Upper lobe of left lung (tissue), 6 donors: Measurements from ENCODE around the gene CACYBP. TPM values are rescaled to one million over a fixed set of nuclear protein-coding genes. Genes with fewer than 3 reads are reported as not detected.

Experiments
- ATAC-seq, 2 donors: fragments of 200-7000 bp; cut with Tn5 transposase; one replicate each; pipeline ENCODE4 v1.9.1; 2022; ENCODE audit warnings: mild to moderate bottlenecking in 2 of 2, moderate library complexity in 2 of 2; ENCODE audit not compliant: low FRiP score in 2 of 2
- DNase-seq, 2 donors: peaks; one replicate each; pipeline ENCODE4 v3.0.0-alpha.2; 2019 to 2020
- H3K27ac ChIP-seq, 4 donors: fragments of 200-600 bp; sonication (generic); one replicate each; pipeline ENCODE4 v1.5.1; 2016 to 2019
- H3K27me3 ChIP-seq, 4 donors: fragments of 200-600 bp; sonication (generic); one replicate each; pipeline ENCODE4 v1.5.1; 2017 to 2019
- H3K36me3 ChIP-seq, 4 donors: fragments of 200-600 bp; sonication (generic); one replicate each; pipeline ENCODE4 v1.5.1; 2016 to 2019
- H3K4me1 ChIP-seq, 4 donors: fragments of 200-600 bp; sonication (generic); one replicate each; pipeline ENCODE4 v1.5.1; 2018 to 2019
- H3K4me3 ChIP-seq, 4 donors: fragments of 200-600 bp; sonication (generic); one replicate each; pipeline ENCODE4 v1.5.1; 2017 to 2019; ENCODE audit warnings: mild to moderate bottlenecking in 2 of 4, moderate library complexity in 1 of 4
- H3K9me3 ChIP-seq, 4 donors: fragments of 200-600 bp; sonication (generic); one replicate each; pipeline ENCODE4 v1.5.1; 2018 to 2019
- CTCF ChIP-seq, 6 experiments: fragments of 450-650 bp in 4 of 6; fragments of 200-600 bp in 2 of 6; sonication (generic) in 2 of 6; IDR thresholded peaks; one replicate each; pipeline ENCODE4 v1.5.1; 2016 to 2019; ENCODE audit warnings: antibody characterized with exemption in 6 of 6
- EP300 ChIP-seq, 4 donors: sonication (generic); formaldehyde crosslinking; IDR thresholded peaks; one replicate each; pipeline ENCODE4 v1.5.1; 2017; ENCODE audit warnings: antibody characterized with exemption in 4 of 4, control low read depth in 2 of 4
- POLR2A ChIP-seq, 4 donors: fragments of 450-650 bp; IDR thresholded peaks; one replicate each; pipeline ENCODE4 v1.5.1; 2016 to 2017; ENCODE audit warnings: antibody characterized with exemption in 4 of 4, mild to moderate bottlenecking in 2 of 4
- POLR2AphosphoS5 ChIP-seq, 2 donors: sonication (generic); formaldehyde crosslinking; IDR thresholded peaks; one replicate each; pipeline ENCODE4 v1.5.1; 2017; ENCODE audit warnings: antibody characterized with exemption in 2 of 2
- WGBS, 2 donors: methylation state at CpG; one replicate each; pipeline ENCODE4 v1.1.5; 2017 to 2018; 5-methylcytosine and 5-hydroxymethylcytosine counted together
- total RNA-seq, 6 donors: library from RNA; depleted of rRNA in 4 of 6; stranded (reverse); fragments of >200 nt in 4 of 6; gene quantifications; one replicate each; pipeline versions ENCODE4 v1.1.0 to v1.2.1, GENCODE V29; 2016 to 2021
- donor health status: DM: no; HTN: no; CAD: no; lungs with moderate emphysema.
- donor health status: DM: no; HTN: yes; CAD: no; lungs with severe emphysema.

The CACYBP gene
- total RNA-seq, 6 donors from 2014 or later = 25.1 to 84.7 (median 50.1) TPM

- Histone ChIP-seq H3K36me3 (peaks cover 0 to 16% (median 0%) of the 10 kb centered on the region in 4 donors), H3K9me3 (no peaks in the 10 kb centered on the region), H3K27me3 (no peaks in the 10 kb centered on the region), H3K4me1 (peaks cover 50 to 65% (median 59%) of the 10 kb centered on the region in 4 donors), H3K27ac (peak overlapping the region in 3 of 4 donors; percentile 79 to 84 (median 80)), H3K4me3 (no peak overlapping the region)
- 88 to 90% methylated on average over 1 of the region's 1 CpG for WGBS, 2 donors
- TF ChIP-seq POLR2A (IDR thresholded peaks at IDR 0.05) (no peak), POLR2AphosphoS5 (IDR thresholded peaks at IDR 0.05) (no peak), EP300 (IDR thresholded peaks at IDR 0.05) (no peak), CTCF (IDR thresholded peaks at IDR 0.05) (no peak)
- DNase-seq = no peak
- ATAC-seq = no peak
Measured at GRCh38 chr1:174969977-174970376, 29.8 kb upstream of the CACYBP start.

DNA sequence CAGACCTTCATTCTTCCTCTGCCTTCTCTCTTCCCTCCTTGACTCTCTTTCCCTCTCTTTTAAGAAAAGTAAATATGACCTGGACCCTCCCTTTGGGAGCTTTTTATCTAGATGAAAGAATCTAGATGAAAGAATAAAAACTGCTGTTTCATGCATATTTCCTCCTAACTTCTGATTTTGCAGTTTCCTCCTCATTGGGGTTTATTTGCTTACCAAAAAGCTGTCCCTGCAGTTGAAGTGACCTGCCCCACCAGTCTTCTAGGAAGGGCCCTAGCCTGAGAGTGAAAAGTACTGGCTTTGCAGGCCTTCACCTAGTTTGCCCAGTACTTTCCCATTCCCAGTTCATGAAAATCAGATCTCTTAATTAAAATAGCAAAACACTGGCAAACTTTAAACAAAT, 28.3 kb upstream of the CACYBP start:
- Histone ChIP-seq H3K9me3 (no peaks in the 10 kb centered on the region), H3K27ac (peak overlapping the region; percentile 11 to 57 (median 55)), H3K4me3 (no peak overlapping the region), H3K27me3 (no peaks in the 10 kb centered on the region), H3K36me3 (peaks cover 0 to 19% (median 0%) of the 10 kb centered on the region in 4 donors), H3K4me1 (peaks cover 35 to 60% (median 45%) of the 10 kb centered on the region in 4 donors)
- DNase-seq (peak in 1 of 2 donors; percentile 40), ATAC-seq (no peak)
- TF ChIP-seq POLR2A (IDR thresholded peaks at IDR 0.05) (no peak), EP300 (IDR thresholded peaks at IDR 0.05) (no peak), POLR2AphosphoS5 (IDR thresholded peaks at IDR 0.05) (no peak), CTCF (IDR thresholded peaks at IDR 0.05) (no peak)

DNA sequence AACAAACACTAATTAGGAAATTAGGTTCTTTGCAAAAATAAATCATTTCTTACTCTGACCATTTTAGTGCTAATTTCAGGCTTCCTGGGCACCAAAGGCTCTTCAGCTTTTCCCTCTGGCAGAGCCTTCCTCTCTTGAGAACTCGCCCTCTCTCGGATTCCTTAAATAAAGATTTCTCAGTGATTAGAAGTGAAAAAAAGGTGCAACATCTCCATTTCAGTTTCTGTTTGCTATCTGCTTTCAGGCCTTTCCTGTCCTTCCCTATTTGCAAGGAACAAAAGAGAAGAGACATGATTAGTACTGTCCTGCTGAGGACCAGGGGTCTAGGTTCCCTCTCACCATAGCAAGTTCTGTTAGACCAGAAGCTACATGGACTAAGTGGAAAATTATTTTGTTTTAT, 27.8 kb upstream of the CACYBP start:
- DNase-seq (no peak), ATAC-seq (no peak)
- WGBS, 2 donors = 26 to 27% methylated on average over 2 of the region's 2 CpGs
- TF ChIP-seq CTCF (IDR thresholded peaks at IDR 0.05) (no peak), POLR2A (IDR thresholded peaks at IDR 0.05) (no peak), POLR2AphosphoS5 (IDR thresholded peaks at IDR 0.05) (no peak), EP300 (IDR thresholded peaks at IDR 0.05) (no peak)
- H3K4me1 ChIP-seq = peaks cover 31 to 57% (median 42%) of the 10 kb centered on the region in 4 donors
- no peaks in the 10 kb centered on the region for H3K9me3 ChIP-seq
- peaks cover 0 to 19% (median 0%) of the 10 kb centered on the region in 4 donors for H3K36me3 ChIP-seq
- H3K27me3 ChIP-seq = no peaks in the 10 kb centered on the region
- H3K27ac ChIP-seq = peak overlapping the region; percentile 11 to 57 (median 55)
- no peak overlapping the region for H3K4me3 ChIP-seq

DNA sequence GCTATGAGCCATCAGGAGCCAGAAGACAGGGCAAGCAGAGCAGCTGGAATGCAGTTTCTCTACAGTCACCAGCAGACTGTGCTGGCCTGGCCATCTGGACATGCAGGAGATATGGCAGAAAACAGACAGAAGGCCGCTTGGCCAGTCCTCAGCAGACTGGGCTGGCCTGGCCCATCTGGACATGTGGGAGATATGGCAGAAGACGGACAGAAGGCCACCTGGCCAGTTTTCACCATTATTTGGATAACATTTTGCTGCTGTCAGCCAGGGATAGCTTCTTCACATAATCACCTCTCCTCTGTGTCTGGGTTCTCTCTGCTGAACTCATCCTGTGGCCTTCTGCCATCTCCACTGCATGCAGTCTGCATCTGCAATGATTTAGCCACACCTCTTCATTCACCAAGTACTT, 25.0 kb upstream of the CACYBP start:
- Histone ChIP-seq H3K4me1 (peaks cover 11 to 32% (median 18%) of the 10 kb centered on the region in 4 donors), H3K27ac (no peak overlapping the region), H3K27me3 (no peaks in the 10 kb centered on the region), H3K9me3 (no peaks in the 10 kb centered on the region), H3K4me3 (no peak overlapping the region), H3K36me3 (peaks cover 7 to 22% (median 12%) of the 10 kb centered on the region in 4 donors)
- TF ChIP-seq CTCF (IDR thresholded peaks at IDR 0.05) (no peak), EP300 (IDR thresholded peaks at IDR 0.05) (no peak), POLR2A (IDR thresholded peaks at IDR 0.05) (no peak), POLR2AphosphoS5 (IDR thresholded peaks at IDR 0.05) (no peak)
- WGBS, 2 donors = 97% methylated on average over 2 of the region's 2 CpGs; no CpG with 5 or more reads in 1 of the 2 donors
- ATAC-seq (peak in 1 of 2 donors; percentile 80), DNase-seq (no peak)

GRCh38 chr1:174975764-174976163, 24.0 kb upstream of the CACYBP start:
- DNase-seq = no peak
- peak overlapping the region in 1 of 4 donors; percentile 28 for H3K27ac ChIP-seq
- ATAC-seq = no peak
- no peak overlapping the region for H3K4me3 ChIP-seq
- 87 to 92% methylated on average over 1 of the region's 1 CpG for WGBS, 2 donors
- peaks cover 7 to 26% (median 16%) of the 10 kb centered on the region in 4 donors for H3K4me1 ChIP-seq
- no peaks in the 10 kb centered on the region for H3K27me3 ChIP-seq
- H3K9me3 ChIP-seq = no peaks in the 10 kb centered on the region
- TF ChIP-seq EP300 (IDR thresholded peaks at IDR 0.05) = no peak
- no peak for TF ChIP-seq CTCF (IDR thresholded peaks at IDR 0.05)
- TF ChIP-seq POLR2AphosphoS5 (IDR thresholded peaks at IDR 0.05) = no peak
- TF ChIP-seq POLR2A (IDR thresholded peaks at IDR 0.05) = no peak
- H3K36me3 ChIP-seq = peaks cover 7 to 22% (median 16%) of the 10 kb centered on the region in 4 donors
